Glutamatergic neuron (in vitro differentiated cells): ENCODE results near the gene LHB. TPM values are rescaled to one million over a fixed set of nuclear protein-coding genes. Genes with fewer than 3 reads are reported as not detected.
A peak's percentile ranks its signal among the peaks of the same experiment; 100 is the strongest.

Experiments used
- DNase-seq: peaks from one replicate; pipeline ENCODE4 v3.0.0; 2022
- H3K27ac Mint-ChIP-seq: one replicate; pipeline ENCODE4 v1.8.0; 2020; ENCODE audit warnings: mild to moderate bottlenecking, mixed read lengths, inconsistent platforms; ENCODE audit not compliant: unreplicated experiment
- H3K27me3 Mint-ChIP-seq: one replicate; pipeline ENCODE4 v1.8.0; 2020; ENCODE audit warnings: mild to moderate bottlenecking, moderate library complexity, mixed read lengths, inconsistent platforms; ENCODE audit not compliant: unreplicated experiment
- H3K36me3 Mint-ChIP-seq: one replicate; pipeline ENCODE4 v1.8.0; 2020; ENCODE audit warnings: mild to moderate bottlenecking, mixed read lengths, inconsistent platforms; ENCODE audit not compliant: unreplicated experiment
- H3K4me1 Mint-ChIP-seq: one replicate; pipeline ENCODE4 v1.8.0; 2020; ENCODE audit warnings: mild to moderate bottlenecking, low read depth, mixed read lengths, inconsistent platforms; ENCODE audit not compliant: unreplicated experiment
- H3K4me3 Mint-ChIP-seq: one replicate; pipeline ENCODE4 v1.8.0; 2020; ENCODE audit warnings: mild to moderate bottlenecking, mixed read lengths, inconsistent platforms; ENCODE audit not compliant: unreplicated experiment
- H3K9me3 Mint-ChIP-seq: one replicate; pipeline ENCODE4 v1.8.0; 2020; ENCODE audit warnings: mild to moderate bottlenecking, moderate library complexity, mixed read lengths, inconsistent platforms; ENCODE audit not compliant: unreplicated experiment
- CTCF ChIP-seq: fragments of 200-600 bp; sonication (generic); IDR thresholded peaks from one replicate; pipeline ENCODE4 v1.5.0; 2021; ENCODE audit not compliant: partially characterized antibody, unreplicated experiment
- total RNA-seq: library from RNA; stranded (reverse); fragmentation: NEBNext Ultra II Directional; extraction: Animal tissue kit (Norgen Biotek cat#: 25700); gene quantifications from one replicate; pipeline ENCODE4 v1.2.1, GENCODE V29; 2021; ENCODE audit not compliant: unreplicated experiment

LHB gene
- total RNA-seq, 1 donor from 2014 or later: not detected

- no peak for DNase-seq
- Mint-ChIP-seq H3K36me3 (no peaks in the 10 kb centered on the region), H3K27me3 (no peaks in the 10 kb centered on the region), H3K4me3 (no peak overlapping the region), H3K4me1 (no peaks in the 10 kb centered on the region), H3K27ac (no peak overlapping the region), H3K9me3 (peaks cover 2% of the 10 kb centered on the region)
- TF ChIP-seq CTCF: no peak
Measured at GRCh38 chr19:49004964-49005614, 11.8 kb downstream of the LHB start.

GRCh38 chr19:49004133-49004532, 12.8 kb downstream of the LHB start:
- Mint-ChIP-seq H3K9me3 (peaks cover 2% of the 10 kb centered on the region), H3K27me3 (no peaks in the 10 kb centered on the region), H3K4me1 (peaks cover 2% of the 10 kb centered on the region), H3K27ac (no peak overlapping the region), H3K4me3 (no peak overlapping the region), H3K36me3 (no peaks in the 10 kb centered on the region)
- DNase-seq: no peak
- TF ChIP-seq CTCF: no peak

GRCh38 chr19:48999481-49000325, 17.2 kb downstream of the LHB start:
- peaks cover 11% of the 10 kb centered on the region for H3K4me1 Mint-ChIP-seq
- H3K36me3 Mint-ChIP-seq: no peaks in the 10 kb centered on the region
- TF ChIP-seq CTCF: peak; percentile 69
- no peaks in the 10 kb centered on the region for H3K27me3 Mint-ChIP-seq
- no peaks in the 10 kb centered on the region for H3K9me3 Mint-ChIP-seq
- no peak overlapping the region for H3K4me3 Mint-ChIP-seq
- peak overlapping the region; percentile 38 for H3K27ac Mint-ChIP-seq
- peak; percentile 87 for DNase-seq

DNA sequence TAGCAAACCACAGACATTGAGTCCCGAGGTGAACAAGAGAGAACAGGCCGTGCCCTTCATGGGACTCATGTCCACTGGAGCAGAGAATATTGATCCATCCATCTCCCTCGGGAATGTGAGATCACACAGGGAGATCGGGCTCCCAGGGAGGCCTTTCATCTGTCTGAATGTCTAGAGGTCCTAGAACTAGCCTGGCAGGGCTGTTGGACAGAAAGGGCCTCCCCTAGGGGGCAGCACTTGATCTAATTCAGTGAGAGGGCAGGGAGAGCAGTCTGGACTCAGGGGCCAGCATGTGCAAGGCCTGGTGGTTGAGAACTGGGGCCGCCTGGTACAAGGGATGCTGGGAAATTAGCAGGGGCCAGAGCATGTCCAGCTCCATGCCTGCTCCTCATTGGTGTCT, 18.9 kb downstream of the LHB start:
- Mint-ChIP-seq H3K36me3 (no peaks in the 10 kb centered on the region), H3K9me3 (no peaks in the 10 kb centered on the region), H3K27me3 (no peaks in the 10 kb centered on the region), H3K4me3 (no peak overlapping the region), H3K27ac (peak overlapping the region; percentile 1), H3K4me1 (peaks cover 17% of the 10 kb centered on the region)
- DNase-seq: peak; percentile 84
- TF ChIP-seq CTCF: peak; percentile 64

GRCh38 chr19:48994035-48994386, 22.9 kb downstream of the LHB start:
- Mint-ChIP-seq H3K36me3 (no peaks in the 10 kb centered on the region), H3K27ac (peak overlapping the region; percentile 92), H3K4me1 (peaks cover 24% of the 10 kb centered on the region), H3K27me3 (no peaks in the 10 kb centered on the region), H3K9me3 (peaks cover 8% of the 10 kb centered on the region), H3K4me3 (peak overlapping the region; percentile 100)
- no peak for DNase-seq
- no peak for TF ChIP-seq CTCF
